IMR-90 (cell line): Measurements from ENCODE around the gene KANK3. TPM values are rescaled to one million over a fixed set of nuclear protein-coding genes. Genes with fewer than 3 reads are reported as not detected.

ENCODE experiments used
- ATAC-seq: fragments of 200-7000 bp; cut with Tn5 transposase; 2 replicates; pipeline ENCODE4 v1.9.1; 2020; ENCODE audit warnings: low read depth, mild to moderate bottlenecking, moderate library complexity
- BruUV-seq: library from RNA; stranded (reverse); fragments of 400-500 nt; replicated peaks from 2 replicates; lab custom pipeline; 2021; lab: Mats Ljungman, UMichigan
- CTCF ChIA-PET: fragments of 300-600 bp; formaldehyde crosslinking; extraction: SDS; loops from one replicate; lab custom pipeline; 2021; ENCODE audit warnings: antibody characterized with exemption; lab: Yijun Ruan, JAX
- POLR2A ChIA-PET: fragments of 300-600 bp; sonication (Branson Sonifier 250); formaldehyde crosslinking; loops from one replicate; lab custom pipeline; 2022; ENCODE audit warnings: antibody characterized with exemption; ENCODE audit not compliant: unreplicated experiment; lab: Charles Lee
- DNase-seq: peaks from one replicate; pipeline ENCODE4 v3.0.0; 2013
- H2AFZ ChIP-seq: replicated peaks from 2 replicates; pipeline ENCODE3; 2013; ENCODE audit warnings: low read length, mild to moderate bottlenecking; ENCODE audit not compliant: poor library complexity
- H2AK5ac ChIP-seq: 2 replicates; pipeline ENCODE4 v1.6.1; 2013; ENCODE audit warnings: low read depth, low read length, inconsistent platforms
- H2AK9ac ChIP-seq: replicated peaks from 2 replicates; pipeline ENCODE3; 2013; ENCODE audit warnings: mild to moderate bottlenecking, low read depth, low read length, moderate library complexity; ENCODE audit not compliant: poor library complexity
- H2BK120ac ChIP-seq: 2 replicates; pipeline ENCODE4 v1.6.1; 2013; ENCODE audit warnings: low read depth, low read length, inconsistent platforms
- H2BK15ac ChIP-seq: 3 replicates; pipeline ENCODE4 v1.6.1; 2013; ENCODE audit warnings: low read depth, low read length, inconsistent platforms
- H2BK20ac ChIP-seq: 2 replicates; pipeline ENCODE4 v1.6.1; 2013; ENCODE audit warnings: low read depth, mild to moderate bottlenecking, inconsistent platforms, low read length, moderate library complexity
- H2BK5ac ChIP-seq: 2 replicates; pipeline ENCODE4 v1.6.1; 2013; ENCODE audit warnings: mild to moderate bottlenecking, low read depth, low read length, inconsistent platforms; ENCODE audit not compliant: poor library complexity, severe bottlenecking
- H3K14ac ChIP-seq: replicated peaks from 2 replicates; pipeline ENCODE4 v1.6.1; 2013; ENCODE audit warnings: low read depth, low read length, inconsistent platforms
- H3K18ac ChIP-seq: 2 replicates; pipeline ENCODE4 v1.6.1; 2013; ENCODE audit warnings: low read depth, low read length, control low read depth
- H3K23ac ChIP-seq: 2 replicates; pipeline ENCODE4 v1.6.1; 2013; ENCODE audit warnings: low read depth, low read length, inconsistent platforms
- H3K27ac ChIP-seq: 2 replicates; pipeline ENCODE4 v1.5.1; 2013; ENCODE audit warnings: mild to moderate bottlenecking, control low read depth, low read length; ENCODE audit not compliant: insufficient read depth
- H3K27me3 ChIP-seq: 2 replicates; pipeline ENCODE4 v1.6.1; 2013; ENCODE audit warnings: low read length; ENCODE audit not compliant: control insufficient read depth, insufficient read depth
- H3K36me3 ChIP-seq: 2 replicates; pipeline ENCODE4 v1.6.1; 2013; ENCODE audit warnings: low read length, mixed read lengths; ENCODE audit not compliant: control insufficient read depth, insufficient read depth
- H3K4ac ChIP-seq: 2 replicates; pipeline ENCODE4 v1.6.1; 2013; ENCODE audit warnings: low read depth, low read length, inconsistent platforms
- H3K4me1 ChIP-seq: 2 replicates; pipeline ENCODE4 v1.6.1; 2013; ENCODE audit warnings: low read length, mixed read lengths; ENCODE audit not compliant: control insufficient read depth, insufficient read depth
- H3K4me2 ChIP-seq: 2 replicates; pipeline ENCODE4 v1.6.1; 2013; ENCODE audit warnings: low read depth, mild to moderate bottlenecking, control low read depth, low read length, moderate library complexity
- H3K4me3 ChIP-seq: 2 replicates; pipeline ENCODE4 v1.5.1; 2013; ENCODE audit warnings: low read depth, mild to moderate bottlenecking, control low read depth, low read length, moderate library complexity; ENCODE audit not compliant: insufficient read depth
- H3K56ac ChIP-seq: 2 replicates; pipeline ENCODE4 v1.6.1; 2013; ENCODE audit warnings: low read length, inconsistent platforms; ENCODE audit not compliant: insufficient read depth; ENCODE audit errors: extremely low read depth
- H3K79me1 ChIP-seq, 2 experiments: 2 replicates each; pipeline ENCODE4 v1.6.1; 2013; ENCODE audit warnings: low read length in 2 of 2, inconsistent platforms in 1 of 2, low read depth in 1 of 2
- H3K9ac ChIP-seq: 2 replicates; pipeline ENCODE4 v1.6.1; 2013; ENCODE audit warnings: low read depth, low read length, control low read depth
- H3K9me1 ChIP-seq: 2 replicates; pipeline ENCODE4 v1.6.1; 2013; ENCODE audit warnings: low read length, inconsistent platforms; ENCODE audit not compliant: insufficient read depth
- H3K9me3 ChIP-seq: 2 replicates; pipeline ENCODE4 v1.6.1; 2013; ENCODE audit warnings: low read length; ENCODE audit not compliant: control insufficient read depth, insufficient read depth
- H4K20me1 ChIP-seq: 2 replicates; pipeline ENCODE4 v1.6.1; 2013; ENCODE audit warnings: low read length, inconsistent platforms; ENCODE audit not compliant: insufficient read depth
- H4K5ac ChIP-seq: 2 replicates; pipeline ENCODE4 v1.6.1; 2013; ENCODE audit warnings: mild to moderate bottlenecking, low read depth, low read length, control low read depth
- H4K8ac ChIP-seq, 2 experiments: 2 replicates each; pipeline ENCODE4 v1.6.1; 2013; ENCODE audit warnings: low read depth in 2 of 2, low read length in 2 of 2, control low read depth in 1 of 2, inconsistent platforms in 1 of 2
- H4K91ac ChIP-seq: 2 replicates; pipeline ENCODE4 v1.6.1; 2013; ENCODE audit warnings: low read depth, low read length, inconsistent platforms; ENCODE audit not compliant: insufficient read depth
- RFX5 ChIP-seq: IDR thresholded peaks from 2 replicates; pipeline ENCODE4 v1.8.0; 2012; ENCODE audit warnings: low read depth, mild to moderate bottlenecking, low read length, moderate library complexity
- WGBS, 2 experiments: methylation state at CpG; one replicate each; pipeline versions ENCODE4 v1.1.5 to v1.1.7; 2013; ENCODE audit warnings: missing lambda C conversion rate in 2 of 2; ENCODE audit not compliant: insufficient read length in 1 of 2; ENCODE audit errors: extremely low coverage in 2 of 2; 5-methylcytosine and 5-hydroxymethylcytosine counted together
- dilution Hi-C: fragments of 300-500 bp; cut with HindIII; formaldehyde crosslinking; loops from one replicate; pipeline ENCODE4 v1.14.3; 2018; ENCODE audit warnings: low sequenced_read_pairs; ENCODE audit not compliant: unreplicated experiment
- in situ Hi-C: fragments of 300-500 bp; cut with MboI; formaldehyde crosslinking; loops from 3 replicates; pipeline ENCODE4 v1.14.3; 2019; ENCODE audit warnings: low sequenced_read_pairs, inconsistent platforms, mixed read lengths
- intact Hi-C: fragments of 100-400 bp; cut with micrococcal nuclease; formaldehyde crosslinking; loops from 2 replicates; pipeline ENCODE4 v1.10.0; 2022
- polyA plus RNA-seq, 3 experiments: library from polyadenylated mRNA; depleted of rRNA; stranded (reverse); fragments of >200 nt; gene quantifications; 2 replicates each; pipeline ENCODE4 v1.2.3, GENCODE V29; 2012; ENCODE audit warnings: low replicate concordance in 1 of 3
- total RNA-seq: library from RNA; depleted of rRNA; stranded (reverse); fragments of >200 nt; gene quantifications from 2 replicates; pipeline ENCODE4 v1.2.3, GENCODE V29; 2012

Gene KANK3
- total and polyA plus RNA-seq, 2 of the 4 experiments (the other 2 are of a cell fraction) = 0.07 TPM; not detected in 1

DNA sequence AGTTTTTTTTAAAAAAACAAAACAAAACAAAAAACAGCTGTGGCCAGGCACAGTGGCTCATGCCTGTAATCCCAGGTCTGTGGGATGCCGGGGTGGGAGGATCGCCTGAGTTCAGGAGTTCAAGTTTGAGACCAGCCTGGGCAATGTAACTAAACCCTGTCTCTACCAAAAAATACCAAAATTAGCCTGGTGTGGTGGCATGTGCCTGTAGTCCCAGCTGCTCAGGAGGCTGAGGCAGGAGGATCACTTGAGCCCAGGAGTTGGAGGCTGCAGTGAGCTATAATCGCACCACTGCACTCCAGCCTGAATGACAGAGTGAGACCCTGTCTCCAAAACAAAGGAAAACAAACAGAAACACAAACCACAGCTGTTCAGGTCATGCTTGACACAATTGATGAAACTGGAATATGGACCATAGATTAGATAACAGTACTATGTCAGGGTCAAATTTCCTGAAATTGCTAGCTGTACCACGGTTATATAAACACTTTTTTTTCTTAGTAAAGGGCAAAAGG lies 14.0 kb upstream of the KANK3 start:
- no peak for DNase-seq
- ChIA-PET CTCF (no interaction called here), POLR2A (interaction anchor here (0.6 kb wide), 1 partner anchor 67 kb away, joined by 7 read pairs; no protein-coding TSS in a partner anchor)
- H2AK5ac ChIP-seq = peak overlapping the region; percentile 52; the same call in 1 of the 2 replicates
- no peak overlapping the region for H3K9ac ChIP-seq
- ATAC-seq = no peak
- TF ChIP-seq RFX5 = no peak
- intact Hi-C loops (no loop called here), dilution Hi-C loops (no loop called here), in situ Hi-C loops (loop anchor here (5.0 kb wide), 1 partner anchor 40 kb away; no protein-coding TSS in a partner anchor)
- 0 out of 2 replicates have a peak, but pooled peaks cover 5% of the 10 kb centered on the region for H3K9me1 ChIP-seq
- H3K14ac ChIP-seq = no peak overlapping the region
- H3K23ac ChIP-seq = no peak overlapping the region
- H2AK9ac ChIP-seq = no peak overlapping the region
- H2AFZ ChIP-seq = no peak overlapping the region
- H3K4me1 ChIP-seq = peaks cover 3% of the 10 kb centered on the region
- H2BK20ac ChIP-seq = no peak overlapping the region
- no peaks in the 10 kb centered on the region; a peak in 1 of 4 replicates for H3K79me1 ChIP-seq
- no peak overlapping the region for H3K27ac ChIP-seq
- H3K4ac ChIP-seq = peak overlapping the region; percentile 16; the same call in 1 of the 2 replicates
- H3K27me3 ChIP-seq = no peaks in the 10 kb centered on the region
- H3K36me3 ChIP-seq = no peaks in the 10 kb centered on the region
- no peak overlapping the region for H4K5ac ChIP-seq
- no peak overlapping the region for H3K4me2 ChIP-seq
- peaks cover 3% of the 10 kb centered on the region for H3K9me3 ChIP-seq
- no peak overlapping the region for H3K56ac ChIP-seq
- no peak overlapping the region for H2BK120ac ChIP-seq
- H3K18ac ChIP-seq = no peak overlapping the region
- peak overlapping the region; percentile 10; the same call in 1 of the 3 replicates for H2BK15ac ChIP-seq
- H4K8ac ChIP-seq = no peak overlapping the region
- no peak overlapping the region for H4K91ac ChIP-seq
- no CpG with 5 or more reads among the region's 4 CpGs for whole genome bisulfite sequencing, 2 experiments
- H2BK5ac ChIP-seq = no peak overlapping the region
- no TSS peak for BruUV-seq
- no peak overlapping the region for H3K4me3 ChIP-seq
- peaks cover 6% of the 10 kb centered on the region; the same call in 1 of the 2 replicates for H4K20me1 ChIP-seq
